Measurements from ENCODE around the gene IMPACT. TPM values are rescaled to one million over a fixed set of nuclear protein-coding genes. Genes with fewer than 3 reads are reported as not detected.

IMPACT gene, protein sequence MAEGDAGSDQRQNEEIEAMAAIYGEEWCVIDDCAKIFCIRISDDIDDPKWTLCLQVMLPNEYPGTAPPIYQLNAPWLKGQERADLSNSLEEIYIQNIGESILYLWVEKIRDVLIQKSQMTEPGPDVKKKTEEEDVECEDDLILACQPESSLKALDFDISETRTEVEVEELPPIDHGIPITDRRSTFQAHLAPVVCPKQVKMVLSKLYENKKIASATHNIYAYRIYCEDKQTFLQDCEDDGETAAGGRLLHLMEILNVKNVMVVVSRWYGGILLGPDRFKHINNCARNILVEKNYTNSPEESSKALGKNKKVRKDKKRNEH
- 39.1 TPM for total RNA-seq

DNA sequence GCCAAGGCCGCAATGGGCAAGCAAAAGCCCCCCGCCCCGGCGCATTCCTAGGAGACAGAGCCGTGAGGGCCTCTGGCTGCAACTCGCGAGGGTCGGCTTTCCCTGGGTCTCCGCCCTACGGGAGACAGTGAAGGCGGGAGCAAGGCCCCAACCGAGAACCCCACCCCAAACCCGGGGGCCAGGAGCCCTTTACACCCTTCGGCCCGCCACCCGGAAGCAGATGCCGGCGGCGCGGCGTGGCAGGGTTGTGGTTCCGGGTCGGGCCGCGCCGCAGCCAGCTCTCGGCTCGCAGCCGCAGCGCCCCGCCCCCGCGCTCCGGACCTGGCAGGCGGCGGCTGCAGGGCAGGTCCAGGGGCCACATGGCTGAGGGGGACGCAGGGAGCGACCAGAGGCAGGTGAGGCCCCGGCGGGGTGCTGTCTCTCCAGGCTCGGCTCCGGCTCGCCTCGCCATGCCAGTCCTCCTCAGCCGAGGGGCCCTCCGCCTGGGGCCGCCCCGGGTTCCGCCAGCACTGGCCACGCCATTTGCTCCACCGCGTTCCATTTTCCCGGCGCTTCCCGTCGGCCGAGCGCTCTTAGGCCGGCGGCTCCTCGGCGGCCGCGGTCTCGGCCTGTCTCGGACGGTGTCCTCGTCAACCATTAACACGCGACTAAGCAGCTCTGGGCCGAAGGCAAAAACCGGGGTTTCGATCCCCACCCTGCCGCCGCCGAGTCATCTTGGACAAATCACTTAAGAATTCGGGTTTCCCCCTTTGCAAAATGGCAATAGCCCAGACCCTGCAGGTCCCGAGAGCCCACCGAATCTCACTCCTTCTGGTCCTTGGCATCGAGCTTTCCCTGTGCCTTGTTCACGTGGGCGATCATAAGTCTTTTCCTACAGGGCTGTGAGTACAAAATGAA, at the start of gene IMPACT:
IMPACT (plus strand) TSS at position 273 of the 897 bp plus-strand sequence; CDS start at position 360, 87 bp downstream.
- intact Hi-C loops (cut with DNase I) = no loop called here

DNA sequence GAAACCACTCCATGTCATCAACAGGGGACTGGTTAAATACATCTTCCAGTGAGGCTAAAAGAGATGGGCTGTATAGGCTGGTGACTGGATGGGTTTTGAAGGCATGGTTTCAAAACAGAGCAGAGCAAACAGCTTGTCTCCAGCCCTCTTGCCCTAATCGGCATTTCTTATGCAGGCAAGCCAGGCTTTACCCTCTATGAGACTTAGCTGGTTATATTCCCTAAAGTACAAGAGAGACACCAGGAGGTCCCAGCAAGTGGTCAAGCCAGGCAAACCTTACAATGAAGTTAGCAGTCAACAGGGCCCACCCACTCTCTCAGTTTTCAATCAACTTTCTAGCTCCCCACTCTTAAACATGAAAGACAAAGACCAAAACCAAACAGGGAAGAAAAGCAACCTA, 47.9 kb upstream of the IMPACT start:
- ATAC-seq (no peak), DNase-seq (ENCODE audit: low spot score) (no peak)
- intact Hi-C loops (cut with DNase I) = no loop called here

More for the DNA sequence above, at the start of gene IMPACT:
- ATAC-seq (peak; percentile 97), DNase-seq (ENCODE audit: low spot score) (peak; percentile 90)

DNA sequence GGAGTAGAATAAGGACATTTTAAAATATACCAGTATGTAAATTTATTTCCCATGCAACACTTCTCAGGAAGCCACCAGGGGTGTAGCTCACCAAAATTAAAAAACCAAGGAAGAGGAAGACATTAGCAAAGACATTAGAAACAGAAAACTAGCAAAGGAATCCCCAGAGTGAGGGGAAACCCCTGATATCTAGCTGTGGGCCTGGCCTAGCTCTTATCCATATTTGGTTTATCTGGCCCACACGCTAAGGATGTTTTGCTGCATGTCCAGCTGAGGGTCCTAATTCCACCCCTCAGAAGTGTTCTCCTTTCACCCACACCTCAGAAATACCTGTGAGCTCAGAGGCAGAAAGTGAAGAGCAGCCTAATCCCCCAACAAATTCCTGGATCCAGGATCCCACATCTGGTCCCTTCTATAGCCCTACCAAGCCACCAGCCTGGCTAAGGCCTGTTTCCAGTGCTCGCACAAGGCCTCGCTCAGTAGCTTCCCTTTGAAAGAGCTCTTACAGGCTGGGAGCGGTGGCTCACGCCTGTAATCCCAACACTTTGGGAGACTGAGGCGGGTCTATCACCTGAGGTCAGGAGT, 46.2 kb upstream of the IMPACT start:
- no peak for DNase-seq (ENCODE audit: low spot score)
- intact Hi-C loops (cut with DNase I) = no loop called here
- no peak for ATAC-seq

DNA sequence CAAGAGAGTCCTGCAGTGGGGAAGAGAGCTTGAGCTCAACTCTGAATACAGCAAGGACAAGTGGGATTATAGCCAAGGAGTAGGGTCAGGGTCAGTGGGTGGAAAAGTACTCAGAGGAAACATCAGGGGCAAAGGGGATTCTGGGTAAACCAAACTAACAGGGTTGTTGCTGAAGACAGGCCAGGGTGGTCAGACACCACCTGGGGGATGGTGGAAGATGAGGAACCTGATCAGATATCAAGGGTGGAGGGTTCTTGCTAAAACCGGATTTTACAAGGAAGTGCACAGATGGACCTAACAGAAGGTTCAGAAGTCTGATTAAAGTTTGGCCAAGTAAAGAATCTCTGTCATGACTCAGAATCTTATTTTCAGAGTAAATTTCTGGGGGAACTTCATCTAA, 45.3 kb upstream of the IMPACT start:
- no peak for DNase-seq (ENCODE audit: low spot score)
- ATAC-seq = no peak
- intact Hi-C loops (cut with DNase I) = no loop called here

DNA sequence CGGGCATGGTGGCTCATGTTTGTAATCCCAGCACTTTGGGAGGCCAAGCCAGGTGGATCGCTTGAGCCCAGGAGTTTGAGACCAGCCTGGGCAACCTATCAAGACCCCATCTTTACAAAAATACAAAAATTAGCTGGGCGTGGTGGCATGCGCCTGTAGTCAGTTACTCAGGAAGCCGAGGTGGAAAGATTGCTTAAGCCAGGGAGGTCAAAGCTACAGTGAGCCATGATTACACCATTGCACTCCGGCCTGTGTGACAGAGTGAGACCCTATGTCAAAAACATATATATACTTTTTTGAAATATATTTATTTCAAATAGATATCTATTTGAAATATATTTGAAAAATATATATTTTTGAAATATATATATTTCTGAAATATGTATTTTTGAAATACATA, 39.8 kb upstream of the IMPACT start:
- ATAC-seq (no peak), DNase-seq (ENCODE audit: low spot score) (no peak)
- intact Hi-C loops (cut with DNase I) = no loop called here

DNA sequence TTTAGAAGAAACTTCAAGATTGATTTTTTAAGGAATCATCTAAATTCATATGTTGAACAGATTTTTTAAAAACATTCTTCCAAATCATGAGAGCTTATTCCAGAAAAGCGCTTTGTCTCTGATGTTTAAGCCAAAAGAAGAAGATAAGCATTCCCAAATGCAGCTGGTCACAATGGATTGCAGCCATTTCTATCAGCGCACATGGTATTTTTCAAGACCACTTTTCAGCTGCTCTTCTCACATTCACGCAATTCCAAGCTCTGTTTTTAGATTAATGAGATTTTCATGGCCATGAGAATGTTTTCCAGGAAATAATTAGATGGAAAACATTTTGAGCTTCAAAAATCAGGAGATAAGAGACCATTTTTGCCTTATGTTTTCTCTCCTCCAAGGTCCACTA, 37.5 kb upstream of the IMPACT start:
- no peak for DNase-seq (ENCODE audit: low spot score)
- ATAC-seq = no peak
- intact Hi-C loops (cut with DNase I) = no loop called here

DNA sequence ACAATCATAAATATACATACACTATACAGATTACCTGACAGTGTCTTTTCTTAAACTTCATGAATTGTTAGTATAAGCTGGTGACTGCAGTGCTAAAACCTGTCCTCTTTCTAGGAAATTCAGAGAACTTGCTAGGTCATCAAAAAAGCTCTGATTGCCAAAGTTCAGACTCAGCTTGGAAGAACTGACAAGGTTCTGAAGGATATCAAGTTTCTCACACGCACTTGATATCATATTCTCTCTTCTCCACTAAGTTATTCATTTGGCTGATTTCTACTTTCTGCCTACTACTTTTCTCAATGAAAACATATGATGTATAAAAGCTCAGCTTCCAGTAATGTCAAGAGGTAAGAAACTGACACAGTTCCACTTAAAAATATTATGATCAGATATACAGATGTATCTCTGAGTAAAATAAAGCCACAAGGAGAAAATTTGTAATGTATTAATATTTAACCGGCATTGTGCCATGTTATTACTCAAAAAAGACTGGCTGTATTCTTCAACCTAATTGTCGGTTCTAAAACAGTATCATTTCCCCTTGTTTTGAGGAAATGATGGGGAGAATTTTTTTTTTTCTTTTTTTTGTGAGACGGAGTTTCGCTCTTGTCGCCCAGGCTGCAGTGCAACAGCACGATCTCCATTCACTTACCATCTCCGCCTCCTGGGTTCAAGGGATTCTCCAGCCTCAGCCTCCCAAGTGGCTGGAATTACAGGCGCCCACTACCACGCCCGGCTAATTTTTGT, 31.2 kb upstream of the IMPACT start:
- intact Hi-C loops (cut with DNase I) = no loop called here
- DNase-seq (ENCODE audit: low spot score) (no peak), ATAC-seq (no peak)

DNA sequence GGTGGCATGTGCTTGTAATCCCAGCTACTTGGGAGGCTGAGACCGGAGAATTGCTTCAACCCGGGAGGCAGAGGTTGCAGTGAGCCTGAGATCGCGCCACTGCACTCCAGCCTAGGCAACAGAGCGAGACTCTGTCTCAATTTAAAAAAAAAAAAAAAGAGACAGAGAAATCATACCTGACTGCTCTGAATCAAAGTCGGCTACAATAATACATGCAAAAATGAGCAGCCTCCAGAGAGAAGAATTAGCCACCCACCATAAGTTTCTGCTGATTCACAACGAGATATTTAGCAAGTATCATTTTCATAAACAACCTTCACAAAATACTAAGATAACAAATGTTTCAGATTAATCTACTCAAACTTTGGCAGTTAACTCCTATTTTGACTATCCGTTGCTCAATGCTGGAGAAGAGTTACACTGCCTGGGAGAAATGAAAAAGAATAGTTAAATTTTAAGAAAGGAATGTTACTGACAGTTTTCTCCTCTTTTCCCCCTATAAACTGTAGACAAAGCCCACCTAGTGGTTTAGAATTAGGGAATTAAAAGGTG, 30.3 kb upstream of the IMPACT start:
- no peak for ATAC-seq
- intact Hi-C loops (cut with DNase I) = no loop called here
- DNase-seq (ENCODE audit: low spot score) = no peak

DNA sequence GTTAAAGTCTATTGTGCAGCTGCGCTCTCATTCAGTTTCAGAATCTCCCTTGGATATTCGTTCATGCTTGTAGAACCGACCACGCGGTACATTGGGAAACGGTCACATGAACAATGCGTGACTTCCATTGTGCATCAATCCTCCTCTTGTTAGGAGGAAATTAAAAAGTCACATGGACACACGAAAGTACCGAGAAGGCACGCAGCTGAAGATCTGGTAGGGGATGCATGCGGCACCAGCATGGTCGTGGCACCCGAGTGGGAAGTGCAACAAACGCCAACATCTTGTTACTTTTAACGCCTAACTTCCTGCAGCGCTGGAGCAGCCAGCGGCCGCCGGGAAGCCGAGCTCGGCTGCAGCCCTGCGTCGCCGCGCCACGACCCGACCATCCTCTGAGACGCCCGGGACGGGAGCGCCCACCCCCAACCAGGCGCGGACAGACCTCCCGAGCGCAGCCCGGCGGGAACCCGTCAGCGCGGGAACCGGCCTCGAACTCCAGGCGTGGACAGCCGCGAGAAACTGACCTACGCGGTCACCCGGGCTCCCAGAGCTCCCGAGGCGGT, 29.3 kb upstream of the IMPACT start:
- ATAC-seq (peak; percentile 81), DNase-seq (ENCODE audit: low spot score) (peak; percentile 73)
- intact Hi-C loops (cut with DNase I) = no loop called here

DNA sequence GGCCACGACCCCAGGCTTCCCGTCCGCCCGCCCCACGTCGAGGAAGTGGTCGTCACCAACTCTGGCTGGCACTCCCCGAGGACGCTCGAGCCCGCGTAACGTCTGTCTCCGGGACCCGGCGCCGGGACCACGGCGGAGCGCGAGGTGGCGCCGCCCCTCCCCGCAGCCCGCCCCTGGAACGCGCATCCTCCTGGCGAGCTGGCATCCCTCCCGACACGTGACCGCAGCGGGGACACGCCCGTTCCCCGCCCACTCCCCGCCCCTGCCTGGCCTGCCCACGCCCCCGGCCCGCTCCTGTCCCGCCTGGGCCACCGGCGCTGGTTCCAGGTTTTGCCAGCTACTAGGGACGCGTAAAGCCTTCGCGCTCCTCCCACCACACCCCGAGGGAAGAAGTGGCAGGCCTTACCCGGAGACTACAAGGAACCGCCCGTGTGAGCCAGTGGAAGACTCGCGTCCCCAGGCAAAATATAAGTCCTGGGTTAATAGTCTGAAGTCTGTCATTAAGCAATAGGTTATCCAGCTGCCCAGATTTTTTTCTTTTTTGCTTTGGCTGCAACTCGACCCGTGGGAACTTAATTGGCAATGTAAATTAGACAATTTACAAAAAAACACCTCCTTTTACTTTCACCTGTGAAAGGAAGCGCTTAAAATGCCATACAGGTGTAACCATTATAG, 28.6 kb upstream of the IMPACT start, which contains the start of gene OSBPL1A:
OSBPL1A (minus strand) TSS at position 131 of the 675 bp plus-strand sequence. CDS start 20,291 bp downstream, outside the sequence.
- intact Hi-C loops (cut with DNase I) = no loop called here
- DNase-seq (ENCODE audit: low spot score) = peak; percentile 93
- peak; percentile 95 for ATAC-seq

DNA sequence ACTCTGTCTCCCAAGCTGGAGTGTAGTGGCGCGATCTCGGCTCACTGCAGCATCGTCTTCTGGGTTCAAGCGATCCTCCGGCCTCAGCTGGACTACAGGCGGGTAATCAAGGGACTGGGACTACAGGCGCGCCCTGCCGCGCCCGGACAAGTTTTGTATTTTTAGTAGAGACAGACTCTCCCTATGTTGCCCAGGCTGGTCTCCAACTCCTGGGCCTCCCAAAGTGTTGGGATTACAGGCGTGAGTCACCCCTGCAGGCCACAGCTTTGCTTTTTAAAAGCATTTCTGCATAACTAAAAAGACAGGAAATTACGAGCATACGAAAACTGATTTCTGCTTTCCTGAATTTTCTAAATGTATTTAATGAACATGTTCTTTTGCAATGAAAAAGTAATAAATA, 27.9 kb upstream of the IMPACT start:
- DNase-seq (ENCODE audit: low spot score) (no peak), ATAC-seq (no peak)
- intact Hi-C loops (cut with DNase I) = no loop called here

DNA sequence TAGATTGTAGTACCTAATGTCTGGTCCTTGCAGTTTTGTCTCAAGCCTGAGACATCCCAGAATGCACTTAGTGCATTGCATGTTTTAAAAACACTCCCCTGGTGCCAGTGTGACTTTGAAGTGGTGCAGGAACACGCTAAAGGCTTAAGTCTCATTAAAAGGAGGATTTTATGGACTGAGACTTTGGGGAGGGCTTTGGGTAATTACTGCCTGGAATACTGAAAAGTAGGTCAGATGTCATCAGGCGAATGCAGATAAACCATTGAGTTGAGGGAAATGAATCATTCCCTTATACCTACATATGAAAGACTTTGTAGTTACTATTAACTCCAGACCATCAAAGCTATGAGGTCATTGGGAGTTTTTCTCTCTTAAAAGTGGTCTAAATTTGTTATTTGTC, 25.9 kb upstream of the IMPACT start:
- intact Hi-C loops (cut with DNase I) = no loop called here
- ATAC-seq = no peak

DNA sequence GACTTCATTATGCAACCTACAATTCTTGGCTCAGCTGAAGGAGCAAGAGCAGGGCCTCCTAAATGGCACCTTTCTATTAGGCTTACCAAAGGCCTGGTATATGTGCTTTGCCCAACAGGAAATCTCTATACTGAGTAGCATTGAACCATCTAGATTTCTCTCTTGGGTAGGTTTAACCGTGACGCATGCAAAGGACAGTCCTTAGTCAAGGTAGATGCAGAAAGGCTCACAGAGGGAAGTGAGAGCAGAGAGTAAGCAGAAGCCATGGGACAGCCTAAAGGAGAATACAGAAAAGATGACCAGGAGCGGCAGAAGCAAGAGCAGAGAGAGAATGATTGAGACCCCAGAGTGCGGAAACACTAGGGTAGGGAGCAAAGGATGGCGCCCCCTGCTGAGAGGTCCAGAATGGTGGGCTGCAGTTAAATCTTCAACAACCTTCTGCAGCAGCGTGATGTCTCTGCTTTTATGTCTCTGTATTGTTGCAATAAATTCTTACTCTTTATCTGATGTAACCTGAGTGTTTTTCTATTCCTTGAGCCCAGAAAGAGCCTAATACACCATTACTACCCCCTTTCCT, 24.2 kb upstream of the IMPACT start:
- no peak for ATAC-seq
- intact Hi-C loops (cut with DNase I) = no loop called here
- DNase-seq (ENCODE audit: low spot score) = no peak

More for the DNA sequence above, 25.9 kb upstream of the IMPACT start:
- DNase-seq (ENCODE audit: low spot score) = no peak

DNA sequence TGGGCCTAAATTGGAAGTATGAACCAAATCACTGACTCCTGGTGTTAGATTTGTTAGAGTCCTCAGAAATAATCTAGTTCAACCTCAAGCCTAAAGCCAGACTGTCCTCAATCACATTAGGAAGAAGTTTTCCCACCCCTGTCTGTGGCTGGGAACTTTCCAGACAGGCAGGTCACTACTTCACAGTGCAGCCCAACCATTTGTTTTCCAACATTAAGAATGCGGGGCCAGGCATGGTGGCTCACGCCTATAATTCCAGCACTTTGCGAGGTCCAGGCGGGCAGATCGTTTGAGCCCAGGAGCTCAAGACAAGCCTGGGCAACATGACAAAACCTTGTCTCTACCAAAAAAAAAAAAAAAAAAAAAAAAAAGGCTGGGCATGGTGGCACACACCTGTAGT, 23.4 kb upstream of the IMPACT start:
- ATAC-seq (no peak), DNase-seq (ENCODE audit: low spot score) (no peak)
- intact Hi-C loops (cut with DNase I) = no loop called here

DNA sequence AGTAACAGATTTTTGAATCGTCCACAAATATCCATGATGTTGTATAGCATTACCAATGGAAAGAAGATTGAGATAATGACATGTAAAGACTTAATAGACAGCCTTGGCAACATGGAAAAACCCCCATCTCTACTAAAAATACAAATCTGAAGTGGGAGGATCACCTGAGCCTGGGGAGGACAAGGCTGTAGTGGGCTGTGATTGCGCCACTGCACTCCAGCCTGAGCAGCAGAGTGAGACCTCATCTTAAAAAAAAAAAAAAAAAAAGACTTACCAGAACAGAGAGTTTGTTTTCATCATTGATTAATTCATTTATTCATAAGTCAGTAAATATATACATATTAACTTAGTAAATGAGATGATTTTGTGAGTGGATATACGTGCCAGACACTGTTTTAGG, 21.9 kb upstream of the IMPACT start:
- intact Hi-C loops (cut with DNase I) = no loop called here
- DNase-seq (ENCODE audit: low spot score) = no peak
- ATAC-seq = no peak

DNA sequence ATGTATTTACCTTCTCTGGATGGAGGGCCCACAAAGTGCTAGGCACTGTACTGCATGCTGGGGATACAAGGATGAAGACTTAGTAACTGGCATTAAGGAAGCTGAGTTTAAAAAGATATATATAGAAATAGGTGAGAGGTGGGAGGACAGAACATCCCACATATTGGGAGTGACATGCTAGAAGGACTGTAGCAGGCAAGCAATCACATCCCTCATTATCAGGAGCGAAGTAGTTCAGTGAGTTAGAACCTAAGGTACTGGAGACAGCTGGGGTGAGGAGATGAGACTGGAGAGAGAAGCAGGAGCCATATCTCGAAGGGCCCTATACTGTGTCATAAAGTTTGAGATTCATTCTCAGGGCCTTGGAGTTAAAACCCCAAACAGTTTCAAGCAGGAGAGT, 18.0 kb upstream of the IMPACT start:
- intact Hi-C loops (cut with DNase I) = no loop called here
- DNase-seq (ENCODE audit: low spot score) (no peak), ATAC-seq (no peak)

DNA sequence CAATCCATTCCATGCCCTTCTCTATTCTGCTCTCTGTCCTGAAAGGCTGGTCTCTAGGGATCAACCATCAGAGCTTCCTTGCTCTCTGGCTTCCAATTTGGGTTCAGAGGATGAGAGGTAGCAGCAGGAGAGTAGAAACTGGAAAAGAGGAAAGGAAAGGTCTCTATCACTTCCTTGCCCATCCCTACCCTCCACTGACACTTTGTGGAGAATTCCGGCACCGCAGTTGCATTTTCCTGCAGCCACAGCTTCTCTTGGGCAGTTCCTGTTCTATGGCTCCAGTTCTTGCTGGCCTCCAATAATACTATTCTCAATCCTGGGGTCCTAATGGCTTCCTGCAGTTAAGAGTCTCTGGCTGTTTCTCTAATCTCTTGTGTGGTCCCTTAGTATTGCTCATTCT, 13.3 kb upstream of the IMPACT start:
- DNase-seq (ENCODE audit: low spot score) (no peak), ATAC-seq (no peak)
- intact Hi-C loops (cut with DNase I) = no loop called here
